A549 treated with DMSO at 1 μM for 4 hours (cell line): ENCODE results near the gene ECI2. TPM values are rescaled to one million over a fixed set of nuclear protein-coding genes. Genes with fewer than 3 reads are reported as not detected.

Source experiments
- total RNA-seq: library from RNA; stranded (reverse); fragments of 200-300 nt; extraction: Qiagen RNA extraction; gene quantifications from 5 replicates; pipeline ENCODE4 v1.2.3, GENCODE V29; 2022; ENCODE audit warnings: low read depth

The ECI2 gene
- 54.3 to 71.1 TPM (median 58.1 TPM) in 5 replicates for total RNA-seq

GRCh38 chr6:4134841-4135664 lies at the start of gene ECI2:
Gene ECI2, minus strand, starts transcription at chr6:4135575. Its CDS starts 15 bp downstream, at chr6:4135560.

GRCh38 chr6:4078691-4079471 lies 56.5 kb downstream of the ECI2 start, which contains the start of gene FAM217A:
Gene FAM217A, minus strand, starts transcription at chr6:4079137. Its CDS starts 1,723 bp downstream, at chr6:4077414.

Other genes with a start within 250 kb of the ECI2 start
- not detected in 5 replicates for gene FAM217A, start 56.4 kb downstream of the ECI2 start, total RNA-seq